Activated B cell treated with CpG ODN at 0.5 μM for 24 hours (primary cell): Measurements from ENCODE around the gene BCAN. TPM values are rescaled to one million over a fixed set of nuclear protein-coding genes. Genes with fewer than 3 reads are reported as not detected.

Experiments used
- ATAC-seq: fragments of 200-7000 bp; cut with Tn5 transposase; one replicate; pipeline ENCODE4 v1.10.0; 2021; ENCODE audit warnings: low read depth, mild to moderate bottlenecking, moderate library complexity
- CTCF ChIA-PET: fragments of 350-600 bp; sonication (Branson Sonifier 250); formaldehyde crosslinking; loops from one replicate; lab custom pipeline; 2021; ENCODE audit warnings: antibody characterized with exemption; lab: Charles Lee
- POLR2A ChIA-PET: fragments of 350-600 bp; sonication (Branson Sonifier 250); formaldehyde crosslinking; loops from one replicate; lab custom pipeline; 2021; ENCODE audit warnings: antibody characterized with exemption; lab: Charles Lee
- DNase-seq: peaks from one replicate; pipeline ENCODE4 v3.0.0; 2022
- H3K27ac Mint-ChIP-seq: one replicate; pipeline ENCODE4 v1.8.0; 2020; ENCODE audit warnings: mixed read lengths
- H3K27me3 Mint-ChIP-seq: one replicate; pipeline ENCODE4 v1.8.0; 2021; ENCODE audit warnings: mixed read lengths
- H3K36me3 Mint-ChIP-seq: one replicate; pipeline ENCODE4 v1.8.0; 2021; ENCODE audit warnings: low read depth, mixed read lengths
- H3K4me1 Mint-ChIP-seq: one replicate; pipeline ENCODE4 v1.8.0; 2021; ENCODE audit warnings: mixed read lengths
- H3K4me3 Mint-ChIP-seq: one replicate; pipeline ENCODE4 v1.8.0; 2020; ENCODE audit warnings: mild to moderate bottlenecking, mixed read lengths
- H3K9me3 Mint-ChIP-seq: one replicate; pipeline ENCODE4 v1.8.0; 2020; ENCODE audit warnings: mixed read lengths
- CTCF ChIP-seq: fragments of 200-600 bp; IDR thresholded peaks from one replicate; pipeline ENCODE4 v1.8.0; 2022; ENCODE audit warnings: antibody characterized with exemption, mild to moderate bottlenecking
- intact Hi-C: fragments of 100-400 bp; cut with micrococcal nuclease; formaldehyde crosslinking; loops from one replicate; pipeline ENCODE4 v1.15.1; 2024
- total RNA-seq: library from RNA; stranded (reverse); gene quantifications from 2 replicates; pipeline ENCODE4 v1.2.3, GENCODE V29; 2022

The BCAN gene
- total RNA-seq, 1 donor from 2014 or later: 0.51 TPM

DNA sequence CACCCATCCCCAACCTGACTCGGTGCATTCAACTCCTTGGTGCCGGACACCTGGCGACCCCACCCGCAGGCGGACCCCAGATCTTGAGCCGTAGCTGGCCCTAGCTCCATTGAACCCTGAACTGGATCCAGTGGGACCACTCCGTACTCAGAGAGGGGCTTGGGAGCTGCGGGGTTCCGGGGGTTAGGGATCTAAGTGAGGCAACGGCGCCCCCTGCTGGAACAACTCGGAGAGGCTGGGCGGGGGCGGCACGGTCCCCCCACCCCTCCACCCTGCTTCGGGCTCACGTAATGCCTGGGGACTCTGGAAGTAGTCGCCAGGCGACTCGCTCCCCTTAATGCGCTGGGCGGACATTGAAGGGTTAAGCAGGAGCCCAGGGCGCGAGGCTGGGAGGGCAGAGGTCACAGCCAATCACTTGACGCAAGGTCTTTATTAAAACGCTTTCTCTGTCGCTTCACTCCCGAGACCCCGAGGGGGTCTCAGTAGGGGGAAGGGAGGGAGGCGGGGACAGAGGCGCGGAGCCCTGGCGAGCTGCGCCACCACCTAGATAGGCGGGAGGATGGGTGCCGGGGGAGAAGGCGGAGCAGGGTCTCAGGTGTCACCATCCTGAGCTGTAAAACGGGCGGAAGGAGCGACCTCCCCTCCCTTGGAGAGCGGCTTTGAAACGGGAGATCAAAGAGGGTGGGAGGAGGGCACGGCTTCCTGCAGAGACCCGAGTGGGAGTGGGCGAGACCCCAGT, 64.2 kb downstream of the BCAN start:
- DNase-seq (peak; percentile 62), ATAC-seq (peak; percentile 60)
- H3K36me3 Mint-ChIP-seq: no peaks in the 10 kb centered on the region
- TF ChIP-seq CTCF: peak; percentile 29
- ChIA-PET POLR2A (interaction anchor here (0.5 to 2.4 kb wide), 9 partner anchors 8 to 435 kb away, joined by 3 to 15 read pairs (median 5); partner anchors contain the start of genes HDGF, ISG20L2, METTL25B and MRPL24), CTCF (interaction anchor here (0.8 to 2.8 kb wide), 7 partner anchors 17 to 322 kb away, joined by 3 to 36 read pairs (median 4); partner anchors contain the start of genes HAPLN2 and MRPL24)
- H3K27me3 Mint-ChIP-seq: peaks cover 21% of the 10 kb centered on the region
- peaks cover 28% of the 10 kb centered on the region for H3K4me1 Mint-ChIP-seq
- intact Hi-C loops: loop anchor here (1.0 kb wide), 3 partner anchors 17 to 46 kb away; no protein-coding TSS in a partner anchor
- H3K27ac Mint-ChIP-seq: no peak overlapping the region
- H3K9me3 Mint-ChIP-seq: no peaks in the 10 kb centered on the region
- peak overlapping the region; percentile 82 for H3K4me3 Mint-ChIP-seq

GRCh38 chr1:156706657-156707416, 64.9 kb downstream of the BCAN start:
- Mint-ChIP-seq H3K36me3 (no peaks in the 10 kb centered on the region), H3K27ac (no peak overlapping the region), H3K4me1 (peaks cover 28% of the 10 kb centered on the region), H3K4me3 (peak overlapping the region; percentile 82), H3K27me3 (peaks cover 18% of the 10 kb centered on the region), H3K9me3 (no peaks in the 10 kb centered on the region)
- CTCF ChIA-PET: interaction anchor here (1.0 to 2.8 kb wide), 5 partner anchors 17 to 323 kb away, joined by 3 to 36 read pairs (median 3); no protein-coding TSS in a partner anchor
- intact Hi-C loops: loop anchor here (1.0 kb wide), 2 partner anchors 18 to 19 kb away; no protein-coding TSS in a partner anchor
- DNase-seq (no peak), ATAC-seq (peak; percentile 18)
- POLR2A ChIA-PET: interaction anchor here (0.5 to 2.4 kb wide), 13 partner anchors 12 to 966 kb away, joined by 3 to 15 read pairs (median 4); partner anchors contain the start of genes HDGF, ISG20L2, METTL25B and MRPL24
- TF ChIP-seq CTCF: no peak

DNA sequence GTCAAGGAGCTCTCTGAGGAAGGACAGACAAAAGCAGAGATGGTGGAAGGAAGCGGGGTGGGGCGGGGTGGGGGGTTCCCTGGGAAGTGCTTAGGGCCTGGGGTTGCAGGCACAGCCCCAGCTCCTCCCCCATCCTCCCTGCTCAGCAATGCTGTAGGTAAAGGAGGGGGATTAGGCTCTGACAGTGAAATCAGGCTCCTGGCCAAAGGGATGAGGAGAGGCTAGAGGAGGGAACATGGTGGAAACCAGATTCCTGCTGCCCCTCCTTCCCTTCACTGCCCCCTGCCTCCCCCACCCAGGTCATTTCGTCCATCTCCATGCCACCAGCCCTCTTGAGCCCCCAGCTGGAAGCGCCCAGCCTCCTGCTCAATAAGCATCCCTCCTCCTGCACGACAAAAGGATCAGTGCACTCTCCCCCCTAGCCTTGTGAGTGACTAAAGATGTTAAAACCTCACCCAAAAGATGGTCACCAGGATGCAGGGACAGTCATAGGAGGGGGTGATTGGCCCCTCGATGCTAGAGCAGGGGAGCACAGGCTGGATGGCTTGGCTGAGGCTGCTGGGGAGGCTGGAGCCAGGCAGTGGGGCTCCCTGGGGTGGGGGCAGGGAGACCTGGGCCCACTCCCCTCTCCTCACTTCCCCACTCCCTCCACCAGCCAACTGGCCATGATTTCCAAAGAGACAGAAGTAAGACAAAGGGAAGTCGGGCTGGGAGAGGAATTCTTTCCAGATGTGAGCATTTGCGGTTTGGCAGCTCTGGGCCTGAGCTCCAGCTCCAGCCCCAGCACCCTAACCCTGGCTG, 65.7 kb downstream of the BCAN start:
- Mint-ChIP-seq H3K27me3 (peaks cover 18% of the 10 kb centered on the region), H3K9me3 (no peaks in the 10 kb centered on the region), H3K36me3 (no peaks in the 10 kb centered on the region), H3K27ac (no peak overlapping the region), H3K4me1 (peaks cover 28% of the 10 kb centered on the region), H3K4me3 (no peak overlapping the region)
- DNase-seq (no peak), ATAC-seq (no peak)
- intact Hi-C loops: no loop called here
- ChIA-PET POLR2A (interaction anchor here (0.5 to 2.4 kb wide), 10 partner anchors 16 to 966 kb away, joined by 3 to 15 read pairs (median 4); partner anchors contain the start of genes ISG20L2, METTL25B and MRPL24), CTCF (interaction anchor here (0.8 to 2.8 kb wide), 4 partner anchors 18 to 324 kb away, joined by 3 to 36 read pairs (median 3); no protein-coding TSS in a partner anchor)
- TF ChIP-seq CTCF: no peak

DNA sequence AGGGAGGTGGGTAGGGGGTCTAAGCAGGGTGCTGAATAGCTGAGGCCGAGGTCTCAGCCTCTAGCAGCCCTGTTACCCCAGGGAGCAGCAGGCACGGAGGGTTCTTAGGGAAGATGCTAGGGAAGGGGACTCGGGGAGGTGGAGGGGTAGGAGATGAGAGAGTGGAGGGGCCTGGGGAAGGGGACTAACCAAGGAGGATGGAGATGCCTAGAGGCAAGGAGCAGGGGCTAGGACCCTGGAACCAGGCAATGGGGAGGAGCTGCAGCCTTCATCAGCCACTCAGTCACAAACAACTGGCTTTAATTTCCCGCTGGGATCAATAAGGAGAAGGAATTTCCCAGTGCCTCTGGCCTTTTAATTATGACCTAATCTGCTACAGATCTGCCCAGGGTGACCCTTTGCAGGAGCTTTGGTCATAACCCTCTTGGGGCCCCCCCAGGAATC, 66.3 kb downstream of the BCAN start:
- Mint-ChIP-seq H3K9me3 (no peaks in the 10 kb centered on the region), H3K27ac (no peak overlapping the region), H3K27me3 (peaks cover 15% of the 10 kb centered on the region), H3K36me3 (no peaks in the 10 kb centered on the region), H3K4me1 (peaks cover 28% of the 10 kb centered on the region), H3K4me3 (no peak overlapping the region)
- intact Hi-C loops: no loop called here
- ChIA-PET POLR2A (no interaction called here), CTCF (interaction anchor here (0.8 to 1.3 kb wide), 2 partner anchors 17 to 81 kb away, joined by 3 read pairs; no protein-coding TSS in a partner anchor)
- DNase-seq (no peak), ATAC-seq (no peak)
- TF ChIP-seq CTCF: no peak
